Measurements from ENCODE around the gene SPG11. TPM values are rescaled to one million over a fixed set of nuclear protein-coding genes. Genes with fewer than 3 reads are reported as not detected.

Gene SPG11
- total and polyA plus RNA-seq, 2 of the 13 experiments (the other 11 are each of a cell fraction or from before 2014, with no cell fraction given), result 31.5 to 40.7 TPM

- TF ChIP-seq SP2 (CRISPR knock-in tag; IDR thresholded peaks at IDR 0.05) (0 out of 2 replicates have a peak, but pooled peaks have one; percentile 7), ZBTB4 (CRISPR knock-in tag; IDR thresholded peaks at IDR 0.05; ENCODE audit: borderline replicate concordance) (no peak), KLF13 (CRISPR knock-in tag; IDR thresholded peaks at IDR 0.05) (no peak), KDM1A (CRISPR knock-in tag; IDR thresholded peaks at IDR 0.05) (peak; percentile 62; the same call in 1 of the 2 replicates), TP53 (CRISPR knock-in tag; conservative IDR thresholded peaks at IDR 0.05) (no peak), ZBTB20 (CRISPR knock-in tag; IDR thresholded peaks at IDR 0.05; ENCODE audit: borderline replicate concordance, low read depth) (no peak), ZKSCAN8 (CRISPR knock-in tag; IDR thresholded peaks at IDR 0.05; ENCODE audit: borderline replicate concordance) (no peak), HMGXB4 (CRISPR knock-in tag; IDR thresholded peaks at IDR 0.05; ENCODE audit: borderline replicate concordance in 1 of 2, low read depth in 1 of 2) (peak in 1 of 2 experiments; percentile 44; a peak in 1 of 4 replicates), ZKSCAN1 (IDR thresholded peaks at IDR 0.05; ENCODE audit: low read length) (peak; percentile 99), MTA3 (CRISPR knock-in tag; IDR thresholded peaks at IDR 0.05) (no peak), PAX8 (CRISPR knock-in tag; IDR thresholded peaks at IDR 0.05; ENCODE audit: borderline replicate concordance) (no peak), SKIL (CRISPR knock-in tag; IDR thresholded peaks at IDR 0.05; ENCODE audit: borderline replicate concordance) (no peak), NFATC3 (CRISPR knock-in tag; IDR thresholded peaks at IDR 0.05) (no peak), MEIS2 (CRISPR knock-in tag; IDR thresholded peaks at IDR 0.05) (no peak), GFI1 (CRISPR knock-in tag; IDR thresholded peaks at IDR 0.05; ENCODE audit: borderline replicate concordance) (0 out of 2 replicates have a peak, but pooled peaks have one; percentile 7), AKAP8 (CRISPR knock-in tag; IDR thresholded peaks at IDR 0.05) (no peak), ZBTB3 (CRISPR knock-in tag; IDR thresholded peaks at IDR 0.05; ENCODE audit: borderline replicate concordance, low read depth) (no peak), PCBP1 (IDR thresholded peaks at IDR 0.05; ENCODE audit: borderline replicate concordance, low read depth, low read length) (no peak), ZMYM3 (CRISPR knock-in tag; IDR thresholded peaks at IDR 0.05) (peak; percentile 34; the same call in 1 of the 2 replicates), GATAD2A (CRISPR knock-in tag; IDR thresholded peaks at IDR 0.05) (0 out of 2 replicates have a peak, but pooled peaks have one; percentile 7)
Measured at GRCh38 chr15:44710236-44711095, 47.0 kb upstream of the SPG11 start (continued).
